ENCODE results near the gene SUGT1. TPM values are rescaled to one million over a fixed set of nuclear protein-coding genes. Genes with fewer than 3 reads are reported as not detected.
A peak's percentile ranks its signal among the peaks of the same experiment; 100 is the strongest.

SUGT1 gene
- total and polyA plus RNA-seq, 2 of the 13 experiments (the other 11 are each of a cell fraction or from before 2014, with no cell fraction given): 23.1 to 71.2 TPM

DNA sequence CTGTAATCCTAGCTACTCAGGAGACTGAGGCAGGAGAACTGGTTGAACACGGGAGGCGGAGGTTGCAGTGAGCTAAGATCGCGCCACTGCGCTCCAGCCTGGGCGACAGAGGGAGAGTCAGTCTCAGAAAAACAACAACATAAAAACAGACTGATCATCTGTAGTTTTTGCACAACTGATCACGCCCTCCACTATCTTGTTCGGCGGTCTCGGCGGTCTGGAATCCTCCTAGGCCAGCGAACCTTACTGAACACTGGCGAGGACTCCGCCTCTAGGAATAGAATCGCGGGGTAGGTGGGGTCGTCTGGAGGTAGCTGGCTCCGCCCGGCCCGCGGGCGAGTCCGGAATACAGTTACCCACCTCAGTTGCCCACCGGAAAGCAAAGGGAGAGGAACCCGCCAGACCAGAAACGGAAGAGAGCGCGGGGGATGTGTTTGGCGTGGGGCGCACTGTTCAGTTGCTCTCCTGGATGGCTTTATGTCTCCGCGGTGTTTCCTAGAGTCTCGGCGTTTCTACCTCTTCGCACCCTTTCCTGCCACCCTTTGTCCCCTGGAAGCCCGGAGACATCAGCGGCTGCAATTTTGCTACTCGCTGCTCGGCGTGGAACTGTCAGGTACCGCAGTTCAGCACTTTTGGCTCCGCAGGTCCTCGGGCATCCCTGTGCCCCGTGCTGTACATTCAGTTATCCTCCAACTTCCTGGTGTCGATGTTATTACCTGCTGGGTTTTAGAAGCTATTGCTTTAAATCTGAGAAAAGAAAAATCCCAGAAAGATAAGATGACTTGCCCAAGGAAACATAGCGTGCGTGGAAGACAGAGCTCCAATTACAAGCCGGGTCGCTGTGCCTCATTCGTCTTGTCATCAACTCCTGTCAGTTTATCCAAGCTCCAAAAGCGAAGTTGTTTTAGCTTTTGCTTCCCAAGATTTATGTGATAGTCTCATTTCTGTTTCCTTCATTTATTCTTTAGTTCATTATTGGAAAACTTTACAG lies 35.3 kb upstream of the SUGT1 start (continued):
- TF ChIP-seq ASH2L (IDR thresholded peaks at IDR 0.05; ENCODE audit: insufficient read length, low read depth, low read length) (peak; percentile 92), ZNF441 (CRISPR knock-in tag; IDR thresholded peaks at IDR 0.05; ENCODE audit: borderline replicate concordance) (peak; percentile 91), PCBP1 (IDR thresholded peaks at IDR 0.05; ENCODE audit: borderline replicate concordance, low read depth, low read length) (0 out of 2 replicates have a peak, but pooled peaks have one; percentile 45), CBFB (CRISPR knock-in tag; IDR thresholded peaks at IDR 0.05) (peak; percentile 73; the same call in 1 of the 2 replicates), CC2D1A (CRISPR knock-in tag; IDR thresholded peaks at IDR 0.05) (no peak), PHF20 (CRISPR knock-in tag; IDR thresholded peaks at IDR 0.05) (peak; percentile 98), SMYD3 (CRISPR knock-in tag; IDR thresholded peaks at IDR 0.05) (no peak), WIZ (CRISPR knock-in tag; IDR thresholded peaks at IDR 0.05) (no peak), HCFC1 (IDR thresholded peaks at IDR 0.05; ENCODE audit: low read depth, low read length) (peak; percentile 77), FOXA3 (CRISPR knock-in tag; IDR thresholded peaks at IDR 0.05) (peak; percentile 51), TEAD2 (CRISPR knock-in tag; IDR thresholded peaks at IDR 0.05) (no peak), ZNF589 (CRISPR knock-in tag; conservative IDR thresholded peaks at IDR 0.05) (peak; percentile 69; the same call in 1 of the 2 replicates), GATAD1 (CRISPR knock-in tag; IDR thresholded peaks at IDR 0.05) (peak; percentile 97), THAP7 (CRISPR knock-in tag; IDR thresholded peaks at IDR 0.05) (0 out of 2 replicates have a peak, but pooled peaks have one; percentile 62), SALL1 (CRISPR knock-in tag; IDR thresholded peaks at IDR 0.05) (peak; percentile 89), SALL2 (CRISPR knock-in tag; IDR thresholded peaks at IDR 0.05) (peak; percentile 90), CREB1 (IDR thresholded peaks at IDR 0.05) (no peak), CREB1 (CRISPR knock-in tag; IDR thresholded peaks at IDR 0.05) (0 out of 2 replicates have a peak, but pooled peaks have one; percentile 41), PITX1 (CRISPR knock-in tag; IDR thresholded peaks at IDR 0.05) (peak; percentile 62; the same call in 1 of the 2 replicates), NONO (IDR thresholded peaks at IDR 0.05) (no peak), NONO (CRISPR knock-in tag; conservative IDR thresholded peaks at IDR 0.05) (peak; percentile 95), ZBTB26 (CRISPR knock-in tag; IDR thresholded peaks at IDR 0.05; ENCODE audit: borderline replicate concordance) (peak; percentile 77), ZSCAN31 (CRISPR knock-in tag; IDR thresholded peaks at IDR 0.05; ENCODE audit: low read depth) (peak; percentile 66; the same call in 1 of the 2 replicates)
- TF ChIP-seq, protein P1, sequence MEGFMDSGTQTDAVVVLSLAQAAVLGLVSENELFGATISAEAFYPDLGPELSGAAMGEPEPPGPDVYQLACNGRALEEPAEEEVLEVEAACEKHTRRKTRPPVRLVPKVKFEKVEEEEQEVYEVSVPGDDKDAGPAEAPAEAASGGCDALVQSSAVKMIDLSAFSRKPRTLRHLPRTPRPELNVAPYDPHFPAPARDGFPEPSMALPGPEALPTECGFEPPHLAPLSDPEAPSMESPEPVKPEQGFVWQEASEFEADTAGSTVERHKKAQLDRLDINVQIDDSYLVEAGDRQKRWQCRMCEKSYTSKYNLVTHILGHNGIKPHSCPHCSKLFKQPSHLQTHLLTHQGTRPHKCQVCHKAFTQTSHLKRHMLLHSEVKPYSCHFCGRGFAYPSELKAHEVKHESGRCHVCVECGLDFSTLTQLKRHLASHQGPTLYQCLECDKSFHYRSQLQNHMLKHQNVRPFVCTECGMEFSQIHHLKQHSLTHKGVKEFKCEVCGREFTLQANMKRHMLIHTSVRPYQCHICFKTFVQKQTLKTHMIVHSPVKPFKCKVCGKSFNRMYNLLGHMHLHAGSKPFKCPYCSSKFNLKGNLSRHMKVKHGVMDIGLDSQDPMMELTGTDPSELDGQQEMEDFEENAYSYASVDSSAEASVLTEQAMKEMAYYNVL (CRISPR knock-in tag; IDR thresholded peaks at IDR 0.05; ENCODE audit: borderline replicate concordance): no peak
- TF ChIP-seq, protein P2, sequence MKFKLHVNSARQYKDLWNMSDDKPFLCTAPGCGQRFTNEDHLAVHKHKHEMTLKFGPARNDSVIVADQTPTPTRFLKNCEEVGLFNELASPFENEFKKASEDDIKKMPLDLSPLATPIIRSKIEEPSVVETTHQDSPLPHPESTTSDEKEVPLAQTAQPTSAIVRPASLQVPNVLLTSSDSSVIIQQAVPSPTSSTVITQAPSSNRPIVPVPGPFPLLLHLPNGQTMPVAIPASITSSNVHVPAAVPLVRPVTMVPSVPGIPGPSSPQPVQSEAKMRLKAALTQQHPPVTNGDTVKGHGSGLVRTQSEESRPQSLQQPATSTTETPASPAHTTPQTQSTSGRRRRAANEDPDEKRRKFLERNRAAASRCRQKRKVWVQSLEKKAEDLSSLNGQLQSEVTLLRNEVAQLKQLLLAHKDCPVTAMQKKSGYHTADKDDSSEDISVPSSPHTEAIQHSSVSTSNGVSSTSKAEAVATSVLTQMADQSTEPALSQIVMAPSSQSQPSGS (CRISPR knock-in tag; IDR thresholded peaks at IDR 0.05): peak; percentile 79; the same call in 1 of the 2 replicates
